ENCODE measurements around the gene SIX1.

Gene SIX1

DNA sequence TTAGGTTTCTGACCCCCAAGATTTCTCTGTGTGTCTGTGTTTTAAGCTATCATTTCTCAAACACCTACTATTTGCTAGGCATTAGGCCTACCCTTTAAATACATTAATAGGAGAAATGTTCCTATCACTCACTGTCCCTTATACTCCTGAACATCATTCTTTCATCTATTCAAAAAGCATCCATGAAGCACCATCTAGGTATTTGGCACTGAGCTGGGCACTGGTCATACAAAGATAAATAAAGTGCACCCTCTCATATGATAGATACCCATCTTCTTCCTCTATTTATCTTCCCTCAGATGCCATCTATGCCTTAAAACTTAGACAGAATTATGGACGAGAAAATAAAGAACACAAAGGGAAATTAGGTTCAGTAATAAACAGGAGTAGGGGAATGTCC lies 20.4 kb downstream of the SIX1 start:
- no peaks in the 10 kb centered on the region for H3K36me3 ChIP-seq (replicated peaks)

DNA sequence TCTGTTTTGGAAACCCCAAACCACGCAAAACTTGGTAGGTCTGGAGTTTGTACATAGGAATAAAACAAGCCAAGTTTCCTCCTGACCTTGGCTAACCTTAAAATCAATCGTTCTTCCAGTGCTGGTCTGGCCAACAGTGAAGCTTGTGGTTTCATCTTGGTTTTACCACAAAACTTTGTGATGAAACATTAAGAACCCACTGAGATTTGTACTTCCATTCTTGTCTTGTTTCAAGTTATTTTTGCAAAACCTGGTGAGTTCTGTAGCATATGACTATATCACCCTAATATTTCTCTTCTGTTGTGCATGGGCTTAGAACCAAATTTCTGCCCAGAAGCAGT lies 26.4 kb downstream of the SIX1 start:
- TF ChIP-seq, protein P1, sequence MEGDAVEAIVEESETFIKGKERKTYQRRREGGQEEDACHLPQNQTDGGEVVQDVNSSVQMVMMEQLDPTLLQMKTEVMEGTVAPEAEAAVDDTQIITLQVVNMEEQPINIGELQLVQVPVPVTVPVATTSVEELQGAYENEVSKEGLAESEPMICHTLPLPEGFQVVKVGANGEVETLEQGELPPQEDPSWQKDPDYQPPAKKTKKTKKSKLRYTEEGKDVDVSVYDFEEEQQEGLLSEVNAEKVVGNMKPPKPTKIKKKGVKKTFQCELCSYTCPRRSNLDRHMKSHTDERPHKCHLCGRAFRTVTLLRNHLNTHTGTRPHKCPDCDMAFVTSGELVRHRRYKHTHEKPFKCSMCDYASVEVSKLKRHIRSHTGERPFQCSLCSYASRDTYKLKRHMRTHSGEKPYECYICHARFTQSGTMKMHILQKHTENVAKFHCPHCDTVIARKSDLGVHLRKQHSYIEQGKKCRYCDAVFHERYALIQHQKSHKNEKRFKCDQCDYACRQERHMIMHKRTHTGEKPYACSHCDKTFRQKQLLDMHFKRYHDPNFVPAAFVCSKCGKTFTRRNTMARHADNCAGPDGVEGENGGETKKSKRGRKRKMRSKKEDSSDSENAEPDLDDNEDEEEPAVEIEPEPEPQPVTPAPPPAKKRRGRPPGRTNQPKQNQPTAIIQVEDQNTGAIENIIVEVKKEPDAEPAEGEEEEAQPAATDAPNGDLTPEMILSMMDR (IDR thresholded peaks at IDR 0.05; ENCODE audit: low read depth, low read length, missing control alignments) = no peak
- H3K27ac ChIP-seq = peak overlapping the region; percentile 28
- no peaks in the 10 kb centered on the region for H3K36me3 ChIP-seq (replicated peaks)
- H3K27me3 ChIP-seq (replicated peaks) = no peaks in the 10 kb centered on the region
- peak; percentile 18 for DNase-seq
- in situ Hi-C loops (cut with HindIII; ENCODE audit: low pct_ligation_motif_present, low sequenced_read_pairs) = no loop called here
- no peak overlapping the region for H3K4me3 ChIP-seq (ENCODE audit: low read depth, low read length)

More for the DNA sequence above, 20.4 kb downstream of the SIX1 start:
- TF ChIP-seq, protein P1 (IDR thresholded peaks at IDR 0.05; ENCODE audit: low read depth, low read length, missing control alignments) = no peak
- Histone ChIP-seq H3K27ac (no peak overlapping the region), H3K4me3 (ENCODE audit: low read depth, low read length) (no peak overlapping the region), H3K27me3 (replicated peaks) (no peaks in the 10 kb centered on the region)
- in situ Hi-C loops (cut with HindIII; ENCODE audit: low pct_ligation_motif_present, low sequenced_read_pairs) = loop anchor here (25.0 kb wide), 2 partner anchors 408 to 608 kb away; no protein-coding TSS in a partner anchor
- DNase-seq = no peak

DNA sequence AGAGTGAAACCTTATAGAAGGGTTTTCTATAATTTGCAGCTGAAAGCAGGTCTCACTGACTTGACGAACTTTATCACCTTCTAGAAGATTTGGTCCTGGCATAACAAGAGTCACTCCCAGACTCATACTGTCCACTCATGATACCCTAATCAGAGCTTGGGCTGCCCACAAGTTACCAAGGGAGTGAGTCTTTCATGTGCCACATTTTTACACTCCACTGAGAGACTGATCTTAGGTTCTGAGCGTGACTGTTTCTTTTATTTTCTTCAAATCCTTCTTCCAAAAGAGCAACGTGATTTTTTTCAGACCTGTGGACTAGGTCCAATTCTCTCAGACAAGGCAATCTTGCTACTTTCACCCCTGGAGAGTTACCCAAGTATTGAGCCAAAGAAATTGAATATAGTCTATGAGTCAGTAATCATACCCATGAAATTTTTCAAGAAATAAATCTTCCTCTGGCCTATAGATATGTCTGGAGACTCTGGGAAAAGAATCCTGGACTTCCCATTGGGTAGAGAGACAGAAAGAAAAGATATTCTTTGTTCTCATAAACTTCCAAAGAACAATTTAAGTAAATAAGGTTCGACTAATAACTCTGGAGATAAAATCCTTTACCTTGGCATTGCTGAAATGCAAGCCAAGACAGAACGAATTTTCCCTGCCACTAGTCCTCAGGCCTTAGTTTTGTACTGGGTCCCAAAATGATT lies 26.9 kb downstream of the SIX1 start:
- in situ Hi-C loops (cut with HindIII; ENCODE audit: low pct_ligation_motif_present, low sequenced_read_pairs) = no loop called here
- TF ChIP-seq, protein P1 (IDR thresholded peaks at IDR 0.05; ENCODE audit: low read depth, low read length, missing control alignments) = no peak
- peak overlapping the region; percentile 28 for H3K27ac ChIP-seq
- no peaks in the 10 kb centered on the region for H3K36me3 ChIP-seq (replicated peaks)
- no peaks in the 10 kb centered on the region for H3K27me3 ChIP-seq (replicated peaks)
- DNase-seq = no peak
- H3K4me3 ChIP-seq (ENCODE audit: low read depth, low read length) = no peak overlapping the region

DNA sequence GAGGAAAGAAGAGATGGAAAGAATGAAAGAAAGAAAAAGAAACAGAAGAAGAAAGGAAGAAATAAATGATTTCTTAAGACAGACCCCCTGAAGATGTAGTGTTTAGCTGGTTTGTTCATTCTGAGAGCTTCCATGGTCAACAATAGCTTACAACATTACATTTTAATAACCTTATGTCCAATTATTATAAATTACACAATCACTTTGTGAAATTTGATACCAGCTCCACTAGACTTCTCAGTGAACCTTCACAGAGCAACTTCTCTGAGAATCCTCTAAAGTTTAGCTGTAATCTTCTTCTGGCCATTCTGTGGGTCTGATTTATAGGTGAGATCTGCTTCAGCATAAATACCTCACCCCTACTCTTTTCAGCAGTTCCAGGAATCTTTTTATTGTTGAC lies 27.9 kb downstream of the SIX1 start:
- H3K27ac ChIP-seq = no peak overlapping the region
- no peak overlapping the region for H3K4me3 ChIP-seq (ENCODE audit: low read depth, low read length)
- H3K36me3 ChIP-seq (replicated peaks) = no peaks in the 10 kb centered on the region
- DNase-seq = no peak
- TF ChIP-seq, protein P1 (IDR thresholded peaks at IDR 0.05; ENCODE audit: low read depth, low read length, missing control alignments) = no peak
- in situ Hi-C loops (cut with HindIII; ENCODE audit: low pct_ligation_motif_present, low sequenced_read_pairs) = no loop called here
- no peaks in the 10 kb centered on the region for H3K27me3 ChIP-seq (replicated peaks)

DNA sequence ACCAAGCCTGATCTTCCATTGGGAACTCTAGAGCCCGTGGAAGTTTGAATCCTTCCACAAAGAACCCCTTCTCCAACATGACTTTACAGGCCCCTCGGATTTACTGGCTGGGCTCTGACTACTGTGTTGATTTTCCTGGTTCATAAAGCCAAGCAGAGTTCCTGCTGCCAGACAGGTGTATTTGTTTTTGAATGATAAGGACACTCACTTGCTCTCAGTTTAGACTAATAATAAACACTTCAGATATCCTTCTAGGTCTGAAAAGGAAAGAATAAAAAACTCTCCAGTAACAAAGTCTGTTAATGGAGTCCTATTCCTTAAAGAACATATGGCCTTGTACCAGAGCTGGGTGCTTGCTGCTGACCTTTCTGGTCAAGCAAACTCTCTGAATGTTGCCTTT lies 31.0 kb downstream of the SIX1 start:
- TF ChIP-seq, protein P1 (IDR thresholded peaks at IDR 0.05; ENCODE audit: low read depth, low read length, missing control alignments) = no peak
- in situ Hi-C loops (cut with HindIII; ENCODE audit: low pct_ligation_motif_present, low sequenced_read_pairs) = no loop called here
- DNase-seq = no peak
- no peaks in the 10 kb centered on the region for H3K36me3 ChIP-seq (replicated peaks)
- no peak overlapping the region for H3K27ac ChIP-seq
- H3K4me3 ChIP-seq (ENCODE audit: low read depth, low read length) = no peak overlapping the region
- H3K27me3 ChIP-seq (replicated peaks) = no peaks in the 10 kb centered on the region

DNA sequence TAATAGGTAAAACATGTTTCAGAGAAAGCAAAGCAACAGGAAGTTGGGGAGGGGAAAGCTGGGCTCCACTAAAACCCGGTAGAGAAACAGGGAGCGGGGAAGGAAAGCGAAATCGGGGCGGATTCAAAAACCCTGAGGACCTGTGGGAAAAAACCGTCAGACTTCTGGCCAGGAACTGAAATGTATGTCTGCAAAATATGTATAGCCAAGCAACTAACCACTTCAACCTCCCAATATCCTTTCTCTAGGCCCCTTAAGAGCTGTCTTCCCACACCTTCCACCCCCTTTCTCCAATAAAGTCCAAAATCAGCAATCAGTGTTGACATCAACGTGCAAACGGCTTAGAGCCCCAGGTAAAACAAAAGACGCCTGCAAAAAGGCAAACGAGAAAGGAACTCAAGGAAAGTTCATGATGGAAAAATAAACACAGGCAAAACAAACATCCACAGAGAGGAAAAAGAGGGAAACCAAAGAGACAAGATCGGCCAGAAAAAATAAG lies 32.8 kb downstream of the SIX1 start:
- Histone ChIP-seq H3K27ac (no peak overlapping the region), H3K4me3 (ENCODE audit: low read depth, low read length) (no peak overlapping the region), H3K27me3 (replicated peaks) (no peaks in the 10 kb centered on the region), H3K36me3 (replicated peaks) (no peaks in the 10 kb centered on the region)
- TF ChIP-seq, protein P1 (IDR thresholded peaks at IDR 0.05; ENCODE audit: low read depth, low read length, missing control alignments) = no peak
- DNase-seq = no peak
- in situ Hi-C loops (cut with HindIII; ENCODE audit: low pct_ligation_motif_present, low sequenced_read_pairs) = no loop called here

Measured in brain microvascular endothelial cell (primary cell).